IPS-NIHi11 (cell line): ENCODE results near the gene RFXANK.

Experiments
- DNase-seq: peaks from one replicate; pipeline ENCODE4 v3.0.0; 2012; ENCODE audit warnings: mixed read lengths, low spot score

The RFXANK gene

DNA sequence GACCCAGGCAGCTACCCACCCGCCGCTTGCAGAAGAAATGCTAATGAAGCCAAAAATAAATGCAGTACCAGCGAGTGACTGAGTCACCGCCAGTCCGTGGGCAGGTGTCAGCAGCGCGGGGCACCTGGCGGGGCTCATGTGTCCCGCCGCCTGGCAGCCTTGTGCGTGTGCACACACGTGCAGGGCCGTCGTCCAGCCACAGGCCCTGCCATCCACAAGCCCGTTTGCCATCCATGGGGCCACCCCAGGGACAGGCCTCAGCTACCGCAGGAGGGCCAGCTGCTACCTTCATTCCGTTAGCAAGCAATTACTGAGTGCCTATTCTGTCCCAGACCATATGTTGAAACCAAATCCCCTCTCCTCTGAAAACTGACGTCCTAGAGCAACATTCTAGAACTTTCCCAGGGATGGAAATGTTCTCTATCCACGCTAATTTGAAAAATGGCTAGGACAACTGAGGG is 40.2 kb downstream of the RFXANK start:
- DNase-seq: no peak

DNA sequence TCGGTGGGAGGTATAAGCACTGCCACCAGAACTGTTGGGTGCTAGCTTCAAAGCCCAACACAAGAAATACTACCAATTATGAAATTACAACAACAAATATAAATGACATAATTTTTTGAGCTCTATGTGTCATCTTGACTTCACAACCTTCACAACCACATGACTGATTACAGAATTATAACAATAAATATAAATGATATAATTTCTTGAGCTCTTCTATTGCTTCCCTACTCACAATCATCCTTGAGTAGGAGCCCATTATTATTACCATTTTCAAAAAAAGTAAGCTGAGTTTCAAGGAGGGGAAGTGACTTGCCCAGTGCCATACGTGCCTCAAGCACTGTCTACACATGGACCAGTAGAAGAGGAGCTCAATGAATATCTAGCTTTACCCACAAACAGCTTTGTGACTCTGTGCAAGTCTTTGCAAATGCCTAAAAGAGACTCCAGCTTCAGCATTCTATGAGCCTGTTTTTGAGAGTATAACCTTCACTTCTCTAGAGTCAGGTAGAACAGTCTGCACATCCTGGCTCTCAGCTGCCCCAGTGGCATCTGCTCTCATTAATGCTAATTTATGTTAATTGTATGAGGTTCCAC is 42.3 kb downstream of the RFXANK start:
- DNase-seq: no peak

DNA sequence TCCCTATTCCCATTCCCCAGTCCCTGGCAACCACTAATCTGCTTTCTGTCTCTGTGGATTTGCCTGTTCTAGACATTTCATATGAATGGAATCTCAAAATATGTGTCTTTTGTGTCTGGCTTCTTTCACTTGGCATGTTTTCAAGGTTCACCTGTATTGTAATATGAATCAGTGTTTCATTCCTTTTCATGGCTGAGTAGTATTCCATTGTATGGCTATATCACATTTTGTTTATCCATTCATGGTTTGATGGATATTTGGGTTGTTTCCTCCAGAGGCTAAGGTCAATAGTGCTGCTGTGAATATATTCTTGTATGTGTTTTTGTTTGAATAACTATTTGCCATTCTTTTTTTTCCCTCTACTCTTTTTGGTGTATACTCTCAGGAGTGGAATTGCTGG is 44.1 kb downstream of the RFXANK start:
- no peak for DNase-seq

DNA sequence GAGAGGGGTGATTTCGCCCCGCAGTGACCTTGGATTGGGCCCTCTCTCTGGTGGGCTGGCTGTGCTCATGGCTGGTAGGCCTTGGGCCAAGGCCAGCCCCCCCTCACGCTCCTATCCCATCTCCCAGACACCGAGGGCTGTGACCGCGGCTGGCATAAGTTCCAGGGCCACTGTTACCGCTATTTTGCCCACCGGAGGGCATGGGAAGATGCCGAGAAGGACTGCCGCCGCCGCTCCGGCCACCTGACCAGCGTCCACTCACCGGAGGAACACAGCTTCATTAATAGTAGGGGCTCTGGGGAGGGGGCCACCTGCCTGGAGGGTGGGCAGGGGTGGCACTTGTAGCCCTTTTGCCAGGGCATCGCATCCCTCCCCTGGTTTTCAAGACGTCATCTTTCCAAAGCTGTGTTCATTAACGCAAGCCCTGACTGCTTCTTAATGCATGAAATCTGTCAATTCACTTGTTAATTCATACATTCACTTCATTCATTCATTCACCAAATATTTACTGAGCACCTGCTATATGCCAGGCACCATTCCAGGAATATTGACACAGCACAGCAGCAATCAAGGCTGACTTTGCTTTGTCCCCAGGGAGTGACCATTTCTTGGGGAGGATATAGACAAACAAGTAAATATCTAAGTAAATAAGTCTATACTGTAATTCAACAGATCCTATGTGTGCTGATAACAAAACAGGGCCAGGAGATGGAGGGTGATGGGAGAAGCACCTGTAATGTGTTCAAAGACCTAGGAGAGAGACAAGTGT is 46.3 kb downstream of the RFXANK start:
- peak; percentile 2 for DNase-seq

DNA sequence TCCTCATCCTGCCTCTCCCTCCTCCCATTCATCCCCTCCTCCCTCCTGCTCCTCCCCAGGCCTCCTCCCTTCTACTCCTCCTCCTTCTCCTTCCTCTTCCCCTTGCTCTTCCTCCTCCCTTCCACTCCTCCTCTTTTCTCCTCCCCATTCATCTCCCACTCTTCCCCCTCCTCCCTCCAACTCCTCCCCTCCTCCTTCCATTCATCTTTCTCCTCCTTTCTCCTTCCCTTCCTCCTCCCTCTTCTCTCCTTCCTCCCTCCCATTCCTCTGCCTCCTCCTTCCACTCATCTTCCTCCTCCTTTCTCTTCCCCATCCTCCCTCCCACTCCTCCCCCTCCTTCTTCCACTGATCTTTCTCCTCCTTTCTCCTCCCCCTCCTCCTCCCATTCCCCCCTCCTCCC is 47.6 kb downstream of the RFXANK start:
- no peak for DNase-seq

DNA sequence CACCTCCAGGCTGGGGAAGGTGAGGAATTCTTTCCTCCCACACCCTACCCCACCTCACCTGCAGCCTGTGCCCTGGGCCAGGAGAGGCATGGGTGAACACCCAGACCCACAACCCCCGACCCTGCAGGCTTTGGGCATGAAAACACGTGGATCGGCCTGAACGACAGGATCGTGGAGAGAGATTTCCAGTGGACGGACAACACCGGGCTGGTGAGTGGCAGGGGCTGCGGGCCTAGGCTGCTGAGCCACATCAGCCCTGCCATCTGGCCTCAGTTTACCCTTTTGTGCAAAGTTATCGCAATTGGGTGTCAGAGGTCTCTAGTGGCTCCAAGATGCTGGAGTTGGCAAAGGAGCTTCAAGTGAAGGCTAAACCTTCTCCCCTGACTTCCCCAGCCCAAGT is 48.4 kb downstream of the RFXANK start:
- DNase-seq: no peak

DNA sequence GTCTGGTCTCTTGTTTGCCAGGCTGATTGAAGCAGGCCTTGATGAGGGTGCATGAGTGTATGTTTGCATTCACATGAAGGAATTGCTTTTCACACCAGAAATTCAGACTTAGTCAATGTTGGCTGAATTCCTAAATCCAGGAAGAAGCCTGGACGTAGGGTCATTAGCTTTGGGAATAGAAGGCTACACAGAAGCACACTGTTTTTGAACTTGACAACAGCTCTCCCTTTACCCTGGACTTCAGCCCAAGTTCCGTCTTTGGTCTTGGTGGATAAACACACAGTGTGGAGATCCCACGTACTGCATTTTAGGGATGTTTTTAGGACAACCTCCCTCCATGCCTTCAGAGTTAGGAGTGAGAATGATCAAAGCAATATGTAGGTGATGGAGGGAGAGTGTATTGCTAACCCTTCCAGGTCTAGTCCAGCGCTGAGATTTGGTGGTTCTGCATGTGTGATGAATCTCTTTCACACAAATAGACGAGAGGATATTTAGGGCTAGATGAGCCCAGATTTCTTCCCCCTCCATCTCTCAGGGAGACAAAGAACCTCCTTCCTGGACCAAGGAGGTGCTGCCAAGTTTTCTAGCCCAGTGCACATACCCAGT is 58.2 kb downstream of the RFXANK start:
- DNase-seq: no peak
